Keratinocyte (primary cell): Measurements from ENCODE around the gene PDIA4. TPM values are rescaled to one million over a fixed set of nuclear protein-coding genes. Genes with fewer than 3 reads are reported as not detected.

Source experiments
- DNase-seq: peaks from one replicate; pipeline ENCODE4 v3.0.0-alpha.2; 2011; ENCODE audit warnings: low read depth, missing footprints, low spot score
- FAIRE-seq: peaks from 2 replicates; lab custom pipeline; 2011; peaks lifted over from hg19 to GRCh38; lab: Jason Lieb, UNC
- H2AFZ ChIP-seq: 2 replicates; pipeline ENCODE4 v1.6.0; 2012; ENCODE audit warnings: low read length, control low read depth, inconsistent platforms; ENCODE audit not compliant: control insufficient read depth
- H3K27ac ChIP-seq: 2 replicates; pipeline ENCODE4 v1.5.1; 2011; ENCODE audit warnings: low read length; ENCODE audit not compliant: control insufficient read depth, insufficient read depth
- H3K27me3 ChIP-seq: 3 replicates; pipeline ENCODE4 v1.6.0; 2011; ENCODE audit warnings: low read length; ENCODE audit not compliant: control insufficient read depth, insufficient read depth; ENCODE audit errors: extremely low read depth
- H3K36me3 ChIP-seq, 2 experiments: 2 replicates in 1 of 2; 3 replicates in 1 of 2; pipeline ENCODE4 v1.5.1; 2011; ENCODE audit warnings: low read length in 2 of 2, mild to moderate bottlenecking in 1 of 2; ENCODE audit not compliant: control insufficient read depth in 2 of 2, insufficient read depth in 2 of 2; ENCODE audit errors: extremely low read depth in 1 of 2
- H3K4me1 ChIP-seq: 3 replicates; pipeline ENCODE4 v1.5.1; 2011; ENCODE audit warnings: low read length; ENCODE audit not compliant: control insufficient read depth, insufficient read depth; ENCODE audit errors: extremely low read depth
- H3K4me2 ChIP-seq: 3 replicates; pipeline ENCODE4 v1.6.0; 2011; ENCODE audit warnings: low read depth, low read length; ENCODE audit not compliant: control insufficient read depth, insufficient read depth; ENCODE audit errors: extremely low read depth
- H3K4me3 ChIP-seq, 3 experiments: fragments of 200-600 bp in 1 of 3; sonication (generic) in 1 of 3; 2 replicates in 2 of 3; 3 replicates in 1 of 3; pipeline ENCODE4 v1.5.1; 2011 to 2016; ENCODE audit warnings: low read length in 3 of 3, mild to moderate bottlenecking in 3 of 3, control low read depth in 2 of 3, inconsistent platforms in 1 of 3, low read depth in 1 of 3, mixed read lengths in 1 of 3, mixed run types in 1 of 3, moderate library complexity in 1 of 3; ENCODE audit not compliant: control insufficient read depth in 2 of 3, insufficient read depth in 2 of 3; ENCODE audit errors: extremely low read depth in 1 of 3
- H3K79me2 ChIP-seq: 2 replicates; pipeline ENCODE4 v1.6.0; 2012; ENCODE audit warnings: low read length; ENCODE audit not compliant: control insufficient read depth, insufficient read depth
- H3K9ac ChIP-seq: 3 replicates; pipeline ENCODE4 v1.6.0; 2011; ENCODE audit warnings: low read length; ENCODE audit not compliant: control insufficient read depth, insufficient read depth; ENCODE audit errors: extremely low read depth
- H3K9me1 ChIP-seq: 3 replicates; pipeline ENCODE4 v1.6.0; 2011; ENCODE audit warnings: low read length; ENCODE audit not compliant: control insufficient read depth, insufficient read depth; ENCODE audit errors: extremely low read depth
- H3K9me3 ChIP-seq: 2 replicates; pipeline ENCODE4 v1.5.1; 2012; ENCODE audit warnings: low read depth, low read length; ENCODE audit not compliant: control insufficient read depth
- H4K20me1 ChIP-seq: 3 replicates; pipeline ENCODE4 v1.6.0; 2011; ENCODE audit warnings: low read length; ENCODE audit not compliant: control insufficient read depth, insufficient read depth; ENCODE audit errors: extremely low read depth
- EZH2 ChIP-seq: IDR thresholded peaks from one replicate; pipeline ENCODE4 v1.6.1; 2012; ENCODE audit warnings: inconsistent platforms, mild to moderate bottlenecking, low read length, moderate library complexity
- dilution Hi-C: fragments of 300-500 bp; cut with MboI; formaldehyde crosslinking; loops from one replicate; pipeline ENCODE4 v1.7.0; 2020; ENCODE audit warnings: low sequenced_read_pairs; ENCODE audit not compliant: extremely low pct_ligation_motif_present
- polyA plus RNA-seq, 5 experiments: library from polyadenylated mRNA; depleted of rRNA in 3 of 5; stranded (reverse) in 3 of 5; stranded (forward) in 1 of 5; unstranded in 1 of 5; fragments of >200 nt; gene quantifications; 1 replicate in 1 of 5; 2 replicates in 3 of 5; 3 replicates in 1 of 5; pipeline versions ENCODE4 v1.2.1 to v1.2.3, GENCODE V29; 2011 to 2012; ENCODE audit warnings: missing spikeins in 2 of 5, low read depth in 1 of 5, low replicate concordance in 1 of 5
- TF ChIP-seq, protein P1 (sequence below), 3 experiments: IDR thresholded peaks in 1 of 3; conservative IDR thresholded peaks in 1 of 3; optimal IDR thresholded peaks in 1 of 3; 2 replicates in 2 of 3; 3 replicates in 1 of 3; pipeline versions ENCODE3 to v1.5.1; 2011; ENCODE audit warnings: low read length in 3 of 3, mild to moderate bottlenecking in 3 of 3, moderate library complexity in 2 of 3, control low read depth in 1 of 3, inconsistent platforms in 1 of 3; ENCODE audit not compliant: insufficient read depth in 2 of 3; ENCODE audit errors: extremely low read depth in 1 of 3

PDIA4 gene
- polyA plus RNA-seq, 1 donor (not counting 4 experiments of a cell fraction or from before 2014, with no cell fraction given) = 145 TPM

DNA sequence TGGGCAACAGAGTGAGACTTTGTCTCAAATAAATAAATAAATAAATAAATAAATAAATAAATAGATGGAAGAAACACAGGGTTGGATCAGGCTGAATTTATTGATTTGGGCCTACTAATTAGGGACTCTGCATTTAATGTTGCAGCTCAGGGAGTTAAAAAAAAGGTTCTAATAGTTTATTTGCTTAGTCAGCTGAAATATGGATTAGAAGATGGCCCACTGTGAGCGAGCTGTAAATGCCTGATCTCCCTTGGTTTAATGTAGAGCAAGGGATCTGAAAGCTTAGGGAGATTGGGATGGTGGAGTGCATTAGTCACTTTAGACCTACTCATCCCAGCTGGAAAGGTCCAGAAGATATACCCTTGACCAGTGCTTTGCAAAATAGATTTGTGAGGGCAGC lies 25.1 kb upstream of the PDIA4 start:
- dilution Hi-C loops = no loop called here
- Histone ChIP-seq H3K79me2 (no peaks in the 10 kb centered on the region), H3K4me1 (no peaks in the 10 kb centered on the region), H3K9me1 (no peaks in the 10 kb centered on the region), H3K9ac (no peak overlapping the region), H3K36me3 (no peaks in the 10 kb centered on the region), H3K4me2 (no peak overlapping the region), H4K20me1 (no peaks in the 10 kb centered on the region), H3K27me3 (no peaks in the 10 kb centered on the region), H2AFZ (no peak overlapping the region), H3K9me3 (no peaks in the 10 kb centered on the region), H3K4me3 (no peak overlapping the region), H3K27ac (no peak overlapping the region)
- TF ChIP-seq, protein P1, sequence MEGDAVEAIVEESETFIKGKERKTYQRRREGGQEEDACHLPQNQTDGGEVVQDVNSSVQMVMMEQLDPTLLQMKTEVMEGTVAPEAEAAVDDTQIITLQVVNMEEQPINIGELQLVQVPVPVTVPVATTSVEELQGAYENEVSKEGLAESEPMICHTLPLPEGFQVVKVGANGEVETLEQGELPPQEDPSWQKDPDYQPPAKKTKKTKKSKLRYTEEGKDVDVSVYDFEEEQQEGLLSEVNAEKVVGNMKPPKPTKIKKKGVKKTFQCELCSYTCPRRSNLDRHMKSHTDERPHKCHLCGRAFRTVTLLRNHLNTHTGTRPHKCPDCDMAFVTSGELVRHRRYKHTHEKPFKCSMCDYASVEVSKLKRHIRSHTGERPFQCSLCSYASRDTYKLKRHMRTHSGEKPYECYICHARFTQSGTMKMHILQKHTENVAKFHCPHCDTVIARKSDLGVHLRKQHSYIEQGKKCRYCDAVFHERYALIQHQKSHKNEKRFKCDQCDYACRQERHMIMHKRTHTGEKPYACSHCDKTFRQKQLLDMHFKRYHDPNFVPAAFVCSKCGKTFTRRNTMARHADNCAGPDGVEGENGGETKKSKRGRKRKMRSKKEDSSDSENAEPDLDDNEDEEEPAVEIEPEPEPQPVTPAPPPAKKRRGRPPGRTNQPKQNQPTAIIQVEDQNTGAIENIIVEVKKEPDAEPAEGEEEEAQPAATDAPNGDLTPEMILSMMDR (optimal IDR thresholded peaks at IDR 0.05 in 1 of 3, IDR thresholded peaks at IDR 0.05 in 1 of 3, conservative IDR thresholded peaks at IDR 0.05 in 1 of 3; ENCODE audit: extremely low read depth in 1 of 3, insufficient read depth in 2 of 3, low read length in 3 of 3) = no peak
- TF ChIP-seq EZH2 = no peak
- FAIRE-seq (no peak), DNase-seq (no peak)

DNA sequence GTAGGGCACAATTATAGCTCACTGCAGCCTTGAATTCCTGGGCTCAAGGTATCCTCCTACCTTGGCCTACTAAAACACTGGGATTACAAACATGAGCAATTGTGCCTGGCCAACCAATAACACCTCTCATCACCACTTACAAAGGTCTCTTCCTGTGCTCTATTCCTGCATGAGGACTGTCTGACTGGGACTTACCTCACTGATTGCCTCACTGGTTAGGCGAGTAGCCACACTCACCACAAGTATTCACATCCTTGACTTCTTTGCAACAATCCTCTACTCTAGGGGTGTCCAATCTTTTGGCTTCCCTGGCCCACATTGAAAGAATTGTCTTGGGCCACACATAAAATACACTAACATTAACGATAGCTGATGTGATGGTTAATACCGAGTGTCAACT lies 22.6 kb upstream of the PDIA4 start:
- DNase-seq (no peak), FAIRE-seq (no peak)
- Histone ChIP-seq H3K4me1 (no peaks in the 10 kb centered on the region), H3K4me2 (no peak overlapping the region), H3K9me3 (no peaks in the 10 kb centered on the region), H3K27ac (no peak overlapping the region), H3K4me3 (no peak overlapping the region), H3K9ac (no peak overlapping the region), H3K9me1 (no peaks in the 10 kb centered on the region), H3K36me3 (no peaks in the 10 kb centered on the region), H2AFZ (no peak overlapping the region), H3K27me3 (no peaks in the 10 kb centered on the region), H4K20me1 (no peaks in the 10 kb centered on the region), H3K79me2 (no peaks in the 10 kb centered on the region)
- dilution Hi-C loops = no loop called here
- TF ChIP-seq EZH2 = no peak
- TF ChIP-seq, protein P1 (optimal IDR thresholded peaks at IDR 0.05 in 1 of 3, IDR thresholded peaks at IDR 0.05 in 1 of 3, conservative IDR thresholded peaks at IDR 0.05 in 1 of 3; ENCODE audit: extremely low read depth in 1 of 3, insufficient read depth in 2 of 3, low read length in 3 of 3) = no peak
